Midbrain (tissue), 1 donor: ENCODE measurements around the gene GRM2.

Experiments used
- DNase-seq: peaks from one replicate; lab custom pipeline; 2025; lab: John Stamatoyannopoulos, UW

Gene GRM2

GRCh38 chr3:51706788-51707731 is at the start of gene GRM2:
GRM2 (plus strand) TSS chr3:51707068; CDS start chr3:51708984, 1,916 bp downstream.
- DNase-seq, result peak; percentile 50

- DNase-seq, result no peak
These were observed 49.6 kb upstream of the GRM2 start for GRCh38 chr3:51657234-51657633.

GRCh38 chr3:51659942-51660341 is 46.9 kb upstream of the GRM2 start:
- DNase-seq, result no peak

GRCh38 chr3:51662456-51662855 is 44.4 kb upstream of the GRM2 start:
- DNase-seq, result no peak

DNA sequence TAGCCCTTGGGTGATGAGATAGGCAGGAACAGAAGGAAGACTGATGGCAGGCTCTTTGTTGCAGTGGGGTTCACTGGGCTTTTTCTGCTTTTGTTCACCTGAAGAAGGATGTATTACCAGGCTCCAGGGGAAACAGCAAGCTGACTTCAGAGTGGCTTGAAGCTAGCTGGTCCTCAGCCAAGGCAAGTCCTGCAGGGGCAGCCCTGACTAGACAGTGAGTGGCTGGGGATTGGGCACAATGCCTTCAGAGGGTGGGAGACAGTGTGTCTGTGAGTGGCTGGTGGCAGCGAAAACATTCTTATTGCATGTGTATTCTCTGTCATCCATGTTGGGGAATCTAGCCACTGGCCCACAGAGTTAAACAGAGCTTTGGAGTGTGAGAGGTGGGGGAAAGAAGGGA is 38.1 kb upstream of the GRM2 start:
- DNase-seq, result no peak

- DNase-seq, result peak; percentile 72
These were observed 37.4 kb upstream of the GRM2 start for GRCh38 chr3:51669241-51670052.

DNA sequence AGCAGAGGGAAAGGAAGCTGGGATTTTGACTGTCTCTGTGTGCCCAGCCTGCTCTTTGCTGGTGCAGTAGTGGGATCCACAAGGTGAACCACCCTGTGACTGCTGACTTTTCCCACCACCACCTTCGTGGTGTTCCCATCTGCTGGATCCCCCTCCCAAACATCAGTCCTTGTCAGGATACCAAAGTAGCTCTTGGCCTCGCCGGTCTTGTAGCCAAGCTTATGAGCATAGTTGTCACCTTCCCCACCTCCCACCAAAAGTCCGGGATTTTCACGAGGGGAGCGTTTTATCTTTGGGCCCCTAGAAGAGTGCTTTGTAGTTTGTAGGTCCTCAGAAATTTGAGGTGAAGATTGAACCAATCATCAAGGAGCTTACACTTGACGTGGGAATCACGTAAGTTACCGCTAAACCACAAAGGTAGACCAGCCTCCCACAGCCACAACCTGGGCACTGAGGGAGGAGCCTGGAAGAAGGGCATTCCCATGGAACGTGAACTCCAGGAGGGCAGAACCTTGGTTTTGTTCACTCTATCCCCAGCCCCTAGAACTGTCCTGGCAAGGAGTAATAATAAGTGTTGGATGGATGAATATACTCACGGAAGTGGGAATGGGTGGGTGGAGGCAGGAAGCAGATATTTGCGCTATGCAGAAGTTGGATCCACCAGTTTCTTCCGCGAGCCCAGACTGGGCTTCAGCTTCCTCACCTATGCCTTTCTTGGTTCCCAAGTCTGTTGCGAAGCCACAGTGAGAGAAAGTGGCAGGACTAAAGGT is 36.6 kb upstream of the GRM2 start:
- no peak for DNase-seq

DNA sequence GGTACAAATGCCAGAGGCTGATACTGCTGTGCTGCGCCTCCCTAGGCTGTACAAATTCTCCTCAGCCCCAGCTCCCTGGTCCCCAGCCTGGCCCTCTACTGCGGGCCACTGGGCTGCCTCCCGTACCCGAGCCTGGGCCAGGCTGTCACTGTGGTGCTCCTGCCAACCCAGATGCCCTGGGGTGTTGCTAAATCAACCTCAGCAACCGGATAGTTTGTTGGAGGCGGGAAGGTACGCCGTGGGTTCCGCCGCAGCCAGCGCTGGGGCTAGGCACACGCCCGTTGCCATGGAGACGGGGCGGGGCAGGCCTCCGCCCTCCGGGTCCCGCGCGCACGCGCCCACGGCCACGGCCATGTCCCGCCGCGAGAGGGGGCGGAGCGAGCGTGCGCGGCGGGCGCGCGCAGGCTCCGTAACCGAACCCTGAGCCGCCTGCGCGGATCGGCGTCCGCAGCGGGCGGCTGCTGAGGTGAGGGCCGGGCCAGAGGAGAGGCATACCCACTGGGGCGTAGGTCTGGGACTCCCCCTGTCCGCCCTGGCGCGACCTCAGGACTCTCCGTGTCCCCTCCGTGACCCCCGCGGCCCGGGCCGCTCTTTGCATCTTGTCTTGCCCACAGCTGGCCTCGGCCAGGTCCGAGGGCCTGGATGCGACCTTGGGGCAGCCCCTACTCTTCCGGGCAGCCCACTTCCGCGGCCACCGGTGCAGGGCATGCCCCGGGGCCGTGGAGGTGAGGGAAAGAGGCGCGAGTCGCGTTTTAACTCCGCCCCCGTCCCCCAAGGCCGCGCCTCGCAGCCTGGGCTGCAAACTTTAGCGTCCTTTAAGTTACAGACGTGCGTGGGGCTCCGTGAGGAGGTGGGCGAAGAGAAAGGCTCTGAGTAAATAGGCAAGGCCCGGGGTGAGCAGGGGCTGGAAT is 35.8 kb upstream of the GRM2 start, which contains the start of gene TEX264:
TEX264 (plus strand) TSS at position 430 of the 911 bp plus-strand sequence. CDS start 3,053 bp downstream, outside the sequence.
- DNase-seq, result peak; percentile 88

- DNase-seq, result peak; percentile 43
These were observed 35.0 kb upstream of the GRM2 start for GRCh38 chr3:51671734-51672475.

DNA sequence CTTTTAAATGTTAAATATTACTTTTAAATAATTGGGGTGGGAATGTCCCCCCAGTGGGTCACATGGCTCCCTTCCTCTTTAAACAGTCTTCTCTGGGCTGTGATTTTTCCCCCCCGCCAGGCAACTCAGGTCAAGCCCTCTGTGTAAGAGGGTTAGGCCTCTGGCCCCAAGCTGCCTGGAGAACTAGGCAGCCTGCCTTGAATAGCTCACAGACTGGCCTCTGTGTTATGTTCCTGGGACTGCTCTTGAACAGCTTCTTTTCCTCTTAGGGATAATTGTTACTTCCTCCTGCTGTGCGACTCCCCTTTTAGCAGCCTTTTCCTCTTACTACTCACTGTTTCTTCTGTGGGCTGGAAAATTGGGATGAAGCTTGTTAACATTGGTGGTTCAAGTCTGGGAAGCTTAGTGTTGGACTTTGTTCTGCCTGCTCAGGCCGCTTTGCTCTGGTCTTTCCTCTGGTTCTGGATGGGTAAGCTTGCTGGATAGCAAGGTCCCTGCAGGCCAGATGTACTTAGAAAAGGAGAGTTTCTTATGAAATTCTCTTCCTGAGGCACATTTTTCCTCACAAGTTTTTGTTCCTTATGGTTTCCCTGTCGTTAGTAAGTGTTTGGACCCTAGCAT is 33.6 kb upstream of the GRM2 start:
- no peak for DNase-seq

DNA sequence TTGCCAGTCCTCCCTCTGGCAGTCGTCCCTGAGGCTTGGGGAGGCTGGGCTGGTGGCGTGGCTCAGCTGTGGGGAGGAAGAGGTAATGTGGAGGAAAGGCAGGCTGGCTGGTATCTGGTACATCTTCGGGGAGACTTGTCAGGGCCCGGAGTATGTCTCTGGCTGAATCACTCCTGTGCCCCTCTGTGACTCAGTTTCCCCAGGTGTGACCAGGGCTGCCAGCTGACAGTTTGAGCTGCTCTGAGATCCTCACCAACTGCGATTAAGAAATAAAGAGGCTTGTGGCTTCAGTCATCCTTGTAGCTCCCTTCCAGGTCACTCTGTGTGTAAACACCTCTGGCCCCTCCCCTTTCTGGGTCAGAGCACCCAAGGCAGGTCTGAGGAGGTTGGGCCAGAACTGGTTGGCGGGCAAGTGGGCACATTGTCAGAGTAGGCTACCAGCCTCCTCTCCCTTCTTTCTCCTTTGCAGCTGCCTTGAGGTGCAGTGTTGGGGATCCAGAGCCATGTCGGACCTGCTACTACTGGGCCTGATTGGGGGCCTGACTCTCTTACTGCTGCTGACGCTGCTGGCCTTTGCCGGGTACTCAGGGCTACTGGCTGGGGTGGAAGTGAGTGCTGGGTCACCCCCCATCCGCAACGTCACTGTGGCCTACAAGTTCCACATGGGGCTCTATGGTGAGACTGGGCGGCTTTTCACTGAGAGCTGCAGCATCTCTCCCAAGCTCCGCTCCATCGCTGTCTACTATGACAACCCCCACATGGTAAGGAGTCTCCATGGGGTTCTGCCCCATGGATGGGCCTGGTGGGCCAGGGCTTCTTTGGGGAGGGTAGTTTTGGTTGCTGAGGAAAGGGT is 32.8 kb upstream of the GRM2 start:
- no peak for DNase-seq

- no peak for DNase-seq
These were observed 31.7 kb upstream of the GRM2 start for GRCh38 chr3:51675201-51675611.

DNA sequence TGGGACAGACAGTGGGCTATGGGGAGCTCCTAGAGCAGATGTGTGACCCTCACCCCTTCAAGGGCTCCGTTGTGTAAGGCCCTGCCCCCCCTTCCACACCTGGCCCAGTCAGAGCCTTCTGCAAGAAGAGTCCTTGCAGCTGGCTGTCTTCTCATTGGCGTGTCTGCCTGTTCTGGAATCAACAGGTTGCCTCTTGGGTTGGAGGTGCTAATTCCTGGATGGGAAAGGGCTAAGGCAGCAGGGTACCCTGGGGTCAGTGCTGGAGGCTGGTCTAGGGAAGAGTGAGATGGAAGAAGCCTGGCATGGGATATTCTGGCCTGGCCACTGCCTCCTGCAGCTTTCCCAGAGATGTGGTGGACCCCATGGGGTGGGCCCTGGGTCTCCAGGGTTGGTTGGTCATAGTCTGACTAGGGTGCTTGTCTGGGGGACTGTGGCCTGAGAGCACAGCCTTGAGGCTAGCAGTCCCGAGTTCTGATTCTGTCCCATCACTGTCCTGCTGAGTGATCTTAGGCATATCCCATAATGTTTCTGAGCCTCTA is 30.7 kb upstream of the GRM2 start:
- DNase-seq, result no peak

DNA sequence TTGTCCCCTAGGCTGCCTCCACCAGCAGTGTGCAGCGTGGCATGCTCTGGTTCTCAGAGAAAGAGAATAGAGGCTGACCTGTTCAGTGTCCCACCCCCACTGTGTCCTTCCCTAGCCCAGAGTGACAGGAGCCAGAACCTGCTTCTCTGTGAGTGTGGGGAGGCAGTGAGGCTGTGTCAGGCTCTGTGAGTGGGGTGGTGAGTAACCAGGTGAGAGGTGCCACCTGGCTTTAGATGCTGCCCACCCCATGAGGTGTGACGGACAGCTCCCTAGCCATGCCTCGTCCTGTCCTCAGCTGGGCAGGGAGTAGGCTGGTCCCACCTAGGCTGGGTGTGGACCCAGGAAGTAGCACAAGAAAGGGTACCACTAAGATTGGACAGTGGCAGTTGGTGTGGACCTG is 29.5 kb upstream of the GRM2 start:
- no peak for DNase-seq

GRCh38 chr3:51678186-51678585 is 28.7 kb upstream of the GRM2 start:
- no peak for DNase-seq

DNA sequence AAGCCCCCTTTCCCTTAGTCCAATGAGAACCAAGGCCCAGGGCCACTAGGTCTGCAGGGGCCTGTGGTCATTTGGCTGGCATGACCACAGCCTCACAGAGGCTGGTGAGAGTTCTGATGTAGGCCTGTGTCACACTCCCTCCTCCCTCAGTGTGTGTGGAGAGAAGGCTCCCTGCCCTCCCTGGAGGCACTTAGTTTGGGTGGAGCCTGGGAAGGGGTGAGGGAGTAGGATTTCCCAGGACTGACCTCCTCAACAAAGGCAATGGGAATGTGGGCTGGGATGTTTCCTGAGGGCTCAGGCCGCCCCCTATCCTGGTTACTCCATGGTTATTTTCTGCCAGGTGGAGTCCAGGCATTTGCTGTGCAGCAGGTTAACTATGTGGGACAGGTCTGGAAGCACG is 28.2 kb upstream of the GRM2 start:
- no peak for DNase-seq

GRCh38 chr3:51679318-51679717 is 27.6 kb upstream of the GRM2 start:
- DNase-seq, result no peak

DNA sequence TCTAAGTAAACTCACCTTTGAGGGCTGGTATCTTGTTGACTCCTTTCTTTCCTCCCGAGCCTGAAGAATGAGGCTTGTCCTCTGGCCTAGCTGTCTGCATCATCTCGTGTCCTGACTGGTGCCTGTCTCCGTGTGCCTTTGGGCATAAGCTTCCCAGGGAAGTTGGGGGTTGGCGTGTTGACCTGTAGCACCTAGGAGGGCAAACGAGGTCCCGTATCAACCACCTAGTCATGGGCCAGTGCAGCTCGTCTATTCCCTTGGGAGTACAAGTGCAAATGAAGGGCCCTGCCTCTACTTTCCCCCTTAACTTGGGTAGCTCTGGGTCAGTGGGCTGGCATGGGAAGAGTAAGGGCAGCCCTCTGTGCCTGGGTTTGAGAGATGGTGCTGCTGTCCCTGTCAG is 27.1 kb upstream of the GRM2 start:
- DNase-seq, result no peak

DNA sequence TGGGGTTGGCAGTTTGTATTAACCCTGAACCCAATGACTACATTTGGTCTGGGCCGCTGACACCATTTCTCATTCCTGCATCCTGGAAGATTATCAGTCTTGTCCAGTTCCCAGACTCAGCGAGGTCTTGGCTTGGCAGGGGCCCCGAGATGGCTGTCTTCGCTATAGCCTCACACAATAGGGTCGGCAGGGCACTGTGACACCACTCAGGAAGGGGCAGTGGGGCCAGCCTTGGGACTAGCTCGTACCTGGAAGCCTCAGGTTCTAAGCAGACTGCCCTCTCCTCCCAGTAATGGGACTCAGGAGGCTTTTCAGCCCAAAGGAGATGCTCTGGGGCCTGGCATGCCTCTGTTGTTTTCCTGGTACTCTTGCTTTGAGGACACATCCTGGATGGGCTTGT is 26.7 kb upstream of the GRM2 start:
- DNase-seq, result no peak
